K562 (cell line): ENCODE data around the gene CLCF1. TPM values are rescaled to one million over a fixed set of nuclear protein-coding genes. Genes with fewer than 3 reads are reported as not detected.

ENCODE experiments used
- ATAC-seq: fragments of 200-7000 bp; cut with Tn5 transposase; 3 replicates; pipeline ENCODE4 v1.9.1; 2020; ENCODE audit warnings: moderate library complexity
- BruUV-seq: library from RNA; stranded (reverse); fragments of 400-500 nt; replicated peaks from 2 replicates; lab custom pipeline; 2021; lab: Mats Ljungman, UMichigan
- CTCF ChIA-PET: fragments of 300-600 bp; formaldehyde crosslinking; extraction: SDS; loops from one replicate; lab custom pipeline; 2021; ENCODE audit warnings: low intra/inter-chr PET ratio; lab: Yijun Ruan, JAX
- POLR2A ChIA-PET: fragments of 300-600, 350-650 bp; sonication (Branson Sonifier 250); formaldehyde crosslinking; extraction: SDS; loops from one replicate; lab custom pipeline; 2021; ENCODE audit warnings: antibody characterized with exemption, inconsistent platforms; lab: Yijun Ruan, JAX
- DNase-seq, 4 experiments: peaks; one replicate each; pipeline versions ENCODE4 v3.0.0 to v3.0.0-alpha.2; 2011 to 2018; ENCODE audit warnings: low spot score in 3 of 4, mixed read lengths in 3 of 4; ENCODE audit errors: extremely low read depth in 1 of 4
- FAIRE-seq: peaks from 2 replicates; lab custom pipeline; 2011; peaks lifted over from hg19 to GRCh38; lab: Jason Lieb, UNC
- H2AFZ ChIP-seq: 2 replicates; pipeline ENCODE4 v1.6.0; 2011; ENCODE audit warnings: low read depth, low read length, control low read depth, inconsistent platforms
- H3K27ac ChIP-seq: fragments of 200-600 bp; 3 replicates; pipeline ENCODE4 v1.8.0; 2011; ENCODE audit warnings: low read depth, mild to moderate bottlenecking, control low read depth, inconsistent platforms, low read length, moderate library complexity, mixed read lengths; ENCODE audit errors: extremely low read depth
- H3K27me3 ChIP-seq, 2 experiments: fragments of 300-600 bp in 1 of 2; 2 replicates in 1 of 2; 3 replicates in 1 of 2; pipeline versions ENCODE4 v1.6.0 to v1.8.0; 2011; ENCODE audit warnings: inconsistent platforms in 2 of 2, low read length in 2 of 2, mild to moderate bottlenecking in 1 of 2, mixed read lengths in 1 of 2, moderate library complexity in 1 of 2; ENCODE audit not compliant: control insufficient read depth in 2 of 2, insufficient read depth in 2 of 2
- H3K36me3 ChIP-seq: fragments of 300-600 bp; 3 replicates; pipeline ENCODE4 v1.8.0; 2011; ENCODE audit warnings: mild to moderate bottlenecking, low read length, inconsistent platforms; ENCODE audit not compliant: control insufficient read depth, insufficient read depth
- H3K4me1 ChIP-seq, 2 experiments: fragments of 200-600 bp in 1 of 2; replicated peaks in 1 of 2; 2 replicates in 1 of 2; 3 replicates in 1 of 2; pipeline versions ENCODE4 v1.5.1 to v1.8.0; 2011; ENCODE audit warnings: inconsistent platforms in 2 of 2, low read length in 2 of 2, mild to moderate bottlenecking in 1 of 2, mixed read lengths in 1 of 2, moderate library complexity in 1 of 2; ENCODE audit not compliant: control insufficient read depth in 2 of 2, insufficient read depth in 2 of 2
- H3K4me2 ChIP-seq: 2 replicates; pipeline ENCODE4 v1.6.1; 2011; ENCODE audit warnings: low read length, control low read depth, inconsistent platforms, mixed read lengths; ENCODE audit not compliant: insufficient read depth
- H3K4me3 ChIP-seq: fragments of 200-600 bp; sonication (generic), shearing (Covaris generic); 2 replicates; pipeline ENCODE4 v1.5.1; 2016; ENCODE audit warnings: control low read depth, inconsistent platforms
- H3K79me2 ChIP-seq: fragments of 200-600 bp; 3 replicates; pipeline ENCODE4 v1.8.0; 2011; ENCODE audit warnings: low read length, inconsistent platforms; ENCODE audit not compliant: control insufficient read depth, insufficient read depth
- H3K9ac ChIP-seq, 2 experiments: 2 replicates each; pipeline versions ENCODE4 v1.6.0 to v1.6.1; 2011; ENCODE audit warnings: low read depth in 2 of 2, low read length in 2 of 2, control low read depth in 1 of 2, inconsistent platforms in 1 of 2, mild to moderate bottlenecking in 1 of 2, mixed read lengths in 1 of 2; ENCODE audit not compliant: insufficient read depth in 1 of 2
- H3K9me1 ChIP-seq: one replicate; pipeline ENCODE4 v1.6.0; 2011; ENCODE audit warnings: inconsistent platforms, mild to moderate bottlenecking, low read length, moderate library complexity; ENCODE audit not compliant: control insufficient read depth, insufficient read depth
- H3K9me3 ChIP-seq: replicated peaks from 2 replicates; pipeline ENCODE4 v1.5.1; 2011; ENCODE audit warnings: low read depth, low read length, inconsistent platforms; ENCODE audit not compliant: control insufficient read depth, insufficient read depth
- H4K20me1 ChIP-seq: replicated peaks from 2 replicates; pipeline ENCODE4 v1.6.1; 2011; ENCODE audit warnings: low read length, inconsistent platforms, mixed read lengths; ENCODE audit not compliant: control insufficient read depth, insufficient read depth
- BMI1 ChIP-seq: fragments of 150-350 bp; IDR thresholded peaks from 2 replicates; pipeline ENCODE4 v1.6.1; 2014; ENCODE audit warnings: low read length
- BRD4 ChIP-seq: fragments of 200-600 bp; sonication (generic); IDR thresholded peaks from 2 replicates; pipeline ENCODE4 v1.6.1; 2017; ENCODE audit warnings: inconsistent platforms
- CREB3L1 ChIP-seq: fragments of 450-650 bp; IDR thresholded peaks from 2 replicates; pipeline ENCODE4 v1.6.1; 2014; ENCODE audit warnings: low read depth, mild to moderate bottlenecking, moderate library complexity, borderline replicate concordance
- EHMT2 ChIP-seq: fragments of 450-650 bp; IDR thresholded peaks from 2 replicates; pipeline ENCODE4 v1.6.1; 2018; ENCODE audit warnings: antibody characterized with exemption
- ETV6 ChIP-seq, 3 experiments: fragments of 150-350 bp in 1 of 3; sonication (generic) in 1 of 3; formaldehyde crosslinking in 1 of 3; IDR thresholded peaks; 2 replicates each; pipeline versions ENCODE4 v1.6.1 to v1.8.0; 2014 to 2022; ENCODE audit warnings: borderline replicate concordance in 2 of 3, low read depth in 2 of 3, antibody characterized with exemption in 1 of 3, low read length in 1 of 3, mild to moderate bottlenecking in 1 of 3, missing genetic modification reagents in 1 of 3
- FOXP1 ChIP-seq: sonication (generic); formaldehyde crosslinking; IDR thresholded peaks from 2 replicates; pipeline ENCODE4 v1.8.0; 2022; ENCODE audit warnings: mild to moderate bottlenecking, missing genetic modification reagents
- GTF2E2 ChIP-seq: fragments of 200-800 bp; sonication (Bioruptor generic); IDR thresholded peaks from 2 replicates; pipeline ENCODE4 v1.6.1; 2016; ENCODE audit warnings: missing genetic modification characterization, missing compliant biosample characterization
- POLR2A ChIP-seq: fragments of 450-650 bp; conservative IDR thresholded peaks from 2 replicates; pipeline ENCODE4 v1.6.1; 2016
- POLR2AphosphoS5 ChIP-seq: IDR thresholded peaks from 2 replicates; pipeline ENCODE4 v1.6.1; 2011; ENCODE audit warnings: mild to moderate bottlenecking, low read depth, low read length, moderate library complexity; ENCODE audit not compliant: control insufficient read depth, insufficient read depth
- POLR2G ChIP-seq: fragments of 200-400 bp; formaldehyde crosslinking; IDR thresholded peaks from 2 replicates; pipeline ENCODE4 v1.6.1; 2017; ENCODE audit warnings: low read depth, mild to moderate bottlenecking, antibody characterized with exemption, low read length, moderate library complexity
- RBFOX2 ChIP-seq: fragments of 200-400 bp; formaldehyde crosslinking; IDR thresholded peaks from 2 replicates; pipeline ENCODE4 v1.6.1; 2017; ENCODE audit warnings: low read depth, mild to moderate bottlenecking, low read length, moderate library complexity
- RBM22 ChIP-seq: fragments of 200-400 bp; formaldehyde crosslinking; IDR thresholded peaks from 2 replicates; pipeline ENCODE4 v1.6.1; 2018; ENCODE audit warnings: low read length, low read depth; ENCODE audit not compliant: poor library complexity, severe bottlenecking
- TEAD4 ChIP-seq, 2 experiments: sonication (generic) in 1 of 2; formaldehyde crosslinking in 1 of 2; IDR thresholded peaks; 2 replicates each; pipeline versions ENCODE4 v1.6.1 to v1.8.0; 2012 to 2022; ENCODE audit warnings: borderline replicate concordance in 1 of 2, inconsistent platforms in 1 of 2, low read length in 1 of 2, mild to moderate bottlenecking in 1 of 2, missing genetic modification reagents in 1 of 2
- THRB ChIP-seq: fragments of 450-650 bp; formaldehyde crosslinking; conservative IDR thresholded peaks from 2 replicates; pipeline ENCODE4 v1.4.0; 2022; ENCODE audit warnings: mild to moderate bottlenecking, missing genetic modification characterization
- ZNF143 ChIP-seq: sonication (generic); formaldehyde crosslinking; IDR thresholded peaks from 2 replicates; pipeline ENCODE4 v1.9.0; 2022; ENCODE audit warnings: mild to moderate bottlenecking, missing genetic modification reagents
- ZNF263 ChIP-seq: sonication (generic); formaldehyde crosslinking; IDR thresholded peaks from 2 replicates; pipeline ENCODE4 v1.8.0; 2022; ENCODE audit warnings: mild to moderate bottlenecking, missing genetic modification reagents, borderline replicate concordance
- WGBS: fragments of 100-300 bp; shearing (Covaris generic); methylation state at CpG from one replicate; pipeline ENCODE4 v1.1.6; 2016; ENCODE audit warnings: low coverage, mixed read lengths; ENCODE audit not compliant: insufficient coverage; ENCODE audit errors: missing lambda C conversion rate; 5-methylcytosine and 5-hydroxymethylcytosine counted together
- in situ Hi-C: fragments of 300-500 bp; cut with MboI; formaldehyde crosslinking; loops from 4 replicates; pipeline ENCODE4 v1.15.0; 2018; ENCODE audit warnings: inconsistent platforms, mixed read lengths
- intact Hi-C: fragments of 100-400 bp; cut with micrococcal nuclease; formaldehyde crosslinking; loops from 2 replicates; pipeline ENCODE4 v1.14.2; 2022
- polyA plus RNA-seq, 8 experiments: library from polyadenylated mRNA; depleted of rRNA in 4 of 8; stranded (reverse) in 5 of 8; unstranded in 3 of 8; fragments of >200 nt; fragmentation: Nextera tagmentation in 2 of 8; fragmentation: Illumina TruSeq in 1 of 8; extraction: Ambion mirVana in 2 of 8; extraction: Trizol in 1 of 8; gene quantifications; 2 replicates each; pipeline versions ENCODE4 v1.2.1 to v1.2.3, GENCODE V29; 2011 to 2014; ENCODE audit warnings: inconsistent platforms in 1 of 8, missing spikeins in 1 of 8
- total RNA-seq, 7 experiments: library from RNA; depleted of rRNA in 6 of 7; stranded (reverse); fragments of >200 nt in 6 of 7; fragmentation: Illumina TruSeq in 2 of 7; extraction: Trizol in 2 of 7; gene quantifications; 2 replicates each; pipeline versions ENCODE4 v1.2.1 to v1.2.3, GENCODE V29; 2011 to 2021; ENCODE audit warnings: low replicate concordance in 1 of 7

The CLCF1 gene
- total and polyA plus RNA-seq, 9 of the 15 experiments (the other 6 are each of a cell fraction or from before 2014, with no cell fraction given) = 0.49 to 5.8 (median 3.0) TPM

DNA sequence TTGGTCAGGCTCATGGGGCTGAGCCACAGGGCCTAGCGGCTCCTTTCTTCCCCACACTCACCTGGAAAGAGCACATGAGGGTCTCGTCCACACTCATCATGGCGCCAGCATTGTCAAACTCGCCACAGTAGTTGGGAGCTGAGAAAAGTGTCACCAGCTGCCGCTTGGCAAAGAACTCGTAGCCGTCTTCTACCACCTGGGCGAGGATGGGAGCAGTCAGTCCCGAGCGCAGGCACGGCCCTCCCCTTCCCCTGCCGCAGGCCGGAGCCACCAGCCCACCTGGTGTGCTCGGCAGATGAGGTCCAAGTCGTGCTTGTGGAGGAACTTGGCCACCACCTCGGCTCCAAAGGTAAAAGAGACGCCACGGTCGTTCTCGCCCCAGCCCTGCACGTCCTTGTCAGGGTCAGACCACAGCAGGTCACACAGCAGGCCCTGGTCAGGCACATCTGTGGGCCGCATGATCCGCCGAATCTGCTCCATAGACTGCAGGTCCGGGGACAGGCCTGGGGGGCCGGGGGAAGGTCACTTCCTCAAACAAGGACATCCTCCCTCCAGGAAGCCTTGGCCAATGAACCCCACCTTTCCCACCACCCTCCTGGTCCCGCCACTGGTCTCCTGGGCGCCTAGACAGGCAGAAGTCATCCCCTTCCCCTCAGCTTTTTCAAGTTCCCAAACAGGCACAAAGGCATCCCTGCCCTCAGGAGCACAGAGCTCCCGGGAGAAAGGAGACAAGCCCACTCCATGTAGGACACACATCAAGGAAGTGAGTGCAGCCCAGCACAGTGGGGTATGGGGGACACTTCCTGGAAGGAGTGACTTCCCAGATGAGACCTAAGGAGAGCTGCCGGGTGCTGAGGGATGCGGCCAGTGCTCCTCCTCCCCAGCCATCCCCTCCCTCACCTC lies 25.5 kb upstream of the CLCF1 start:
- Histone ChIP-seq H3K4me3 (no peak overlapping the region), H3K9me1 (no peaks in the 10 kb centered on the region), H2AFZ (no peak overlapping the region), H3K4me2 (no peak overlapping the region), H3K9ac (peak overlapping the region in 1 of 2 experiments; percentile 15; a peak in 2 of 4 replicates), H3K27me3 (no peaks in the 10 kb centered on the region), H4K20me1 (0 out of 2 replicates have a peak, but pooled peaks cover 4% of the 10 kb centered on the region), H3K9me3 (no peaks in the 10 kb centered on the region), H3K79me2 (peaks cover 23% of the 10 kb centered on the region), H3K4me1 (peaks cover 26 to 79% of the 10 kb centered on the region in 2 experiments), H3K36me3 (peaks cover 61% of the 10 kb centered on the region), H3K27ac (peak overlapping the region; percentile 36; the same call in 1 of the 3 replicates)
- FAIRE-seq (no peak), ATAC-seq (no peak), DNase-seq (peak in 1 of 4 experiments; percentile 11)
- BruUV-seq = no TSS peak
- POLR2A ChIA-PET = interaction anchor here (0.6 to 1.2 kb wide), 8 partner anchors 29 to 1898 kb away, joined by 3 to 5 read pairs (median 4); no protein-coding TSS in a partner anchor
- intact Hi-C loops (no loop called here), in situ Hi-C loops (no loop called here)
- WGBS = 86% methylated on average over 18 of the region's 31 CpGs
- peak; percentile 38; the same call in 1 of the 2 replicates for TF ChIP-seq POLR2A
- no peak for TF ChIP-seq TEAD4 (IDR thresholded peaks at IDR 0.05; ENCODE audit: low read length)
- no peak for TF ChIP-seq TEAD4 (CRISPR knock-in tag; IDR thresholded peaks at IDR 0.05; ENCODE audit: borderline replicate concordance)
- no peak for TF ChIP-seq THRB (CRISPR knock-in tag)
- TF ChIP-seq RBM22 = peak; percentile 75
- TF ChIP-seq POLR2AphosphoS5 = peak; percentile 5; the same call in 1 of the 2 replicates
- no peak for TF ChIP-seq ETV6 (IDR thresholded peaks at IDR 0.05; ENCODE audit: borderline replicate concordance in 1 of 2, low read depth in 2 of 2, low read length in 1 of 2)
- TF ChIP-seq ETV6 (CRISPR knock-in tag; IDR thresholded peaks at IDR 0.05; ENCODE audit: borderline replicate concordance) = no peak
- TF ChIP-seq BMI1 = no peak
- 0 out of 2 replicates have a peak, but pooled peaks have one; percentile 26 for TF ChIP-seq ZNF263 (CRISPR knock-in tag)
- no peak for TF ChIP-seq BRD4
- TF ChIP-seq POLR2G = peak; percentile 31; the same call in 1 of the 2 replicates
- TF ChIP-seq ZNF143 = no peak
- TF ChIP-seq CREB3L1 = no peak
- peak; percentile 61 for TF ChIP-seq RBFOX2
- no peak for TF ChIP-seq EHMT2
- no peak for TF ChIP-seq GTF2E2
- TF ChIP-seq FOXP1 (CRISPR knock-in tag) = no peak
- CTCF ChIA-PET = interaction anchor here (0.6 kb wide), 1 partner anchor 8 kb away, joined by 3 read pairs; no protein-coding TSS in a partner anchor
